PC-3 (cell line): Measurements from ENCODE around the gene RBFOX2. TPM values are rescaled to one million over a fixed set of nuclear protein-coding genes. Genes with fewer than 3 reads are reported as not detected.
"Not testable (repeated sequence)": the region's sequence is repeated elsewhere in the genome, so short reads cannot be mapped to it uniquely, and the experiment has no call there.

Source experiments
- ATAC-seq: fragments of 200-7000 bp; cut with Tn5 transposase; 2 replicates; pipeline ENCODE4 v1.9.1; 2020; ENCODE audit warnings: mild to moderate bottlenecking, moderate library complexity
- BruUV-seq: library from RNA; stranded (reverse); fragments of 400-500 nt; replicated peaks from 2 replicates; lab custom pipeline; 2021; lab: Mats Ljungman, UMichigan
- CTCF ChIA-PET: fragments of 300-600 bp; sonication (Branson Sonifier 250); formaldehyde crosslinking; loops from one replicate; lab custom pipeline; 2022; ENCODE audit warnings: antibody characterized with exemption; lab: Charles Lee
- POLR2A ChIA-PET: fragments of 300-600 bp; sonication (Branson Sonifier 250); formaldehyde crosslinking; loops from one replicate; lab custom pipeline; 2022; ENCODE audit warnings: antibody characterized with exemption; ENCODE audit not compliant: unreplicated experiment; lab: Charles Lee
- DNase-seq: peaks from one replicate; pipeline ENCODE4 v3.0.0-alpha.2; 2015
- H2AFZ ChIP-seq: fragments of 300-600 bp; sonication (generic); 2 replicates; pipeline ENCODE4 v1.6.0; 2016; ENCODE audit warnings: antibody characterized with exemption, low read length
- H3F3A ChIP-seq: fragments of 300-600 bp; sonication (generic); one replicate; pipeline ENCODE4 v1.6.0; 2017; ENCODE audit warnings: antibody characterized with exemption, low read length, control low read depth, mild to moderate bottlenecking; ENCODE audit not compliant: unreplicated experiment
- H3K27ac ChIP-seq: fragments of 300-600 bp; sonication (generic); 2 replicates; pipeline ENCODE4 v1.5.1; 2016; ENCODE audit warnings: mild to moderate bottlenecking, low read length
- H3K27me3 ChIP-seq: fragments of 300-600 bp; sonication (generic); 2 replicates; pipeline ENCODE4 v1.6.1; 2016; ENCODE audit warnings: low read length, mixed read lengths
- H3K36me3 ChIP-seq: fragments of 300-600 bp; sonication (generic); 2 replicates; pipeline ENCODE4 v1.6.1; 2016; ENCODE audit warnings: low read depth, mixed run types, low read length, mixed read lengths
- H3K4me1 ChIP-seq: fragments of 300-600 bp; sonication (generic); 2 replicates; pipeline ENCODE4 v1.5.1; 2016; ENCODE audit warnings: low read length; ENCODE audit not compliant: insufficient read depth
- H3K4me2 ChIP-seq: fragments of 300-600 bp; sonication (generic); 2 replicates; pipeline ENCODE4 v1.6.0; 2016; ENCODE audit warnings: low read length
- H3K4me3 ChIP-seq: fragments of 300-600 bp; sonication (generic); 2 replicates; pipeline ENCODE4 v1.5.1; 2016; ENCODE audit warnings: mild to moderate bottlenecking, low read length, mixed read lengths
- H3K79me2 ChIP-seq: fragments of 300-600 bp; sonication (generic); 2 replicates; pipeline ENCODE4 v1.6.1; 2017; ENCODE audit warnings: low read length, mixed read lengths
- H3K9ac ChIP-seq: fragments of 300-600 bp; sonication (generic); 2 replicates; pipeline ENCODE4 v1.6.0; 2016; ENCODE audit warnings: mild to moderate bottlenecking, low read length
- H3K9me2 ChIP-seq: fragments of 300-600 bp; sonication (generic); replicated peaks from 2 replicates; pipeline ENCODE4 v1.6.1; 2016; ENCODE audit warnings: mixed run types, low read length, mixed read lengths
- H3K9me3 ChIP-seq: fragments of 300-600 bp; sonication (generic); 2 replicates; pipeline ENCODE4 v1.6.1; 2016; ENCODE audit warnings: low read length, mixed read lengths
- H4K20me1 ChIP-seq: fragments of 300-600 bp; sonication (generic); 2 replicates; pipeline ENCODE4 v1.6.1; 2016; ENCODE audit warnings: low read length, mixed read lengths
- EZH2 ChIP-seq: fragments of 300-600 bp; sonication (generic); IDR thresholded peaks from one replicate; pipeline ENCODE4 v1.6.1; 2017; ENCODE audit warnings: antibody characterized with exemption, mild to moderate bottlenecking, low read length; ENCODE audit not compliant: unreplicated experiment
- EZH2phosphoT487 ChIP-seq: fragments of 300-600 bp; sonication (generic); IDR thresholded peaks from 2 replicates; pipeline ENCODE4 v1.6.1; 2018; ENCODE audit warnings: mild to moderate bottlenecking, antibody characterized with exemption, low read length, borderline replicate concordance
- intact Hi-C: fragments of 100-400 bp; cut with micrococcal nuclease; formaldehyde crosslinking; loops from 2 replicates; pipeline ENCODE4 v1.9.0; 2023
- total RNA-seq: library from RNA; depleted of rRNA; stranded (reverse); fragments of >200 nt; gene quantifications from 2 replicates; pipeline ENCODE4 v1.2.3, GENCODE V29; 2014
- TF ChIP-seq, protein P1 (sequence below): fragments of 300-600 bp; sonication (generic); conservative IDR thresholded peaks from 2 replicates; pipeline ENCODE4 v1.5.1; 2017; ENCODE audit warnings: antibody characterized with exemption, low read depth, mild to moderate bottlenecking, low read length

RBFOX2 gene
- total RNA-seq, 1 experiment from 2014 or later: 75.1 TPM

GRCh38 chr22:36064358-36064757 is 35.7 kb upstream of the RBFOX2 start:
- Histone ChIP-seq H2AFZ (no peak overlapping the region), H3F3A (no peaks in the 10 kb centered on the region), H3K9me2 (no peaks in the 10 kb centered on the region), H3K27ac (no peak overlapping the region), H3K36me3 (peaks cover 4% of the 10 kb centered on the region; the same call in 1 of the 2 replicates), H3K4me1 (peaks cover 6% of the 10 kb centered on the region), H3K9ac (no peak overlapping the region), H3K79me2 (no peaks in the 10 kb centered on the region), H3K4me2 (no peak overlapping the region), H3K9me3 (no peaks in the 10 kb centered on the region), H4K20me1 (no peaks in the 10 kb centered on the region), H3K27me3 (no peaks in the 10 kb centered on the region), H3K4me3 (no peak overlapping the region)
- no TSS peak for BruUV-seq
- TF ChIP-seq EZH2phosphoT487 (no peak), EZH2 (no peak)
- TF ChIP-seq, protein P1, sequence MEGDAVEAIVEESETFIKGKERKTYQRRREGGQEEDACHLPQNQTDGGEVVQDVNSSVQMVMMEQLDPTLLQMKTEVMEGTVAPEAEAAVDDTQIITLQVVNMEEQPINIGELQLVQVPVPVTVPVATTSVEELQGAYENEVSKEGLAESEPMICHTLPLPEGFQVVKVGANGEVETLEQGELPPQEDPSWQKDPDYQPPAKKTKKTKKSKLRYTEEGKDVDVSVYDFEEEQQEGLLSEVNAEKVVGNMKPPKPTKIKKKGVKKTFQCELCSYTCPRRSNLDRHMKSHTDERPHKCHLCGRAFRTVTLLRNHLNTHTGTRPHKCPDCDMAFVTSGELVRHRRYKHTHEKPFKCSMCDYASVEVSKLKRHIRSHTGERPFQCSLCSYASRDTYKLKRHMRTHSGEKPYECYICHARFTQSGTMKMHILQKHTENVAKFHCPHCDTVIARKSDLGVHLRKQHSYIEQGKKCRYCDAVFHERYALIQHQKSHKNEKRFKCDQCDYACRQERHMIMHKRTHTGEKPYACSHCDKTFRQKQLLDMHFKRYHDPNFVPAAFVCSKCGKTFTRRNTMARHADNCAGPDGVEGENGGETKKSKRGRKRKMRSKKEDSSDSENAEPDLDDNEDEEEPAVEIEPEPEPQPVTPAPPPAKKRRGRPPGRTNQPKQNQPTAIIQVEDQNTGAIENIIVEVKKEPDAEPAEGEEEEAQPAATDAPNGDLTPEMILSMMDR: no peak
- ChIA-PET POLR2A (interaction anchor here (0.5 to 0.6 kb wide), 2 partner anchors 10 to 524 kb away, joined by 3 to 4 read pairs; partner anchors contain the start of gene RASD2), CTCF (no interaction called here)
- ATAC-seq (no peak), DNase-seq (no peak)
- intact Hi-C loops: no loop called here

DNA sequence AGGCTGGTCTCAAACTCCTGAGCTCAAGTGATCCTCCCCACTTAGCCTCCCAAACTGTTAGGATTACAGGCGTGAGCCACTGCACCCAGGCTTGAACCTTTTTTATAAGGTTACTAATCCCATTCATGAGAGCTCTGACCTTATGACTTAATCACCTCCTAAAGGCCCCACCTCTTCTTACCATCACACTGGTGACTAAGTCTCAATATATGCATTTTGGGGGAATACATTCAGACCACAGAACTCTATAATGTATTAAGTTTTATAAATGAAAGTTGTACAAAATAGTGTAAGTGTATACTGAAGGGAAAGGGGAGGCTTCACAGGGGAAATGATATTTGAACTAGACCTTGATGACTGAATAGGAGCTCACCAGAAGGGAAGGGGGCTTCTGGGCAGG is 28.4 kb upstream of the RBFOX2 start:
- no peaks in the 10 kb centered on the region for H3K79me2 ChIP-seq
- H4K20me1 ChIP-seq: no peaks in the 10 kb centered on the region
- no peak overlapping the region for H3K4me3 ChIP-seq
- H2AFZ ChIP-seq: no peak overlapping the region
- no peaks in the 10 kb centered on the region for H3K36me3 ChIP-seq
- H3K4me1 ChIP-seq: peaks cover 18% of the 10 kb centered on the region
- no peaks in the 10 kb centered on the region for H3F3A ChIP-seq
- no peaks in the 10 kb centered on the region for H3K9me2 ChIP-seq
- no peaks in the 10 kb centered on the region for H3K27me3 ChIP-seq
- H3K9ac ChIP-seq: no peak overlapping the region
- BruUV-seq: no TSS peak
- DNase-seq: peak; percentile 41
- no peaks in the 10 kb centered on the region for H3K9me3 ChIP-seq
- CTCF ChIA-PET: no interaction called here
- no peak overlapping the region for H3K4me2 ChIP-seq
- H3K27ac ChIP-seq: no peak overlapping the region
- no peak; the same call in 1 of the 2 replicates for ATAC-seq
- POLR2A ChIA-PET: no interaction called here
- TF ChIP-seq EZH2phosphoT487: no peak
- TF ChIP-seq EZH2: no peak
- TF ChIP-seq, protein P1: no peak
- intact Hi-C loops: no loop called here

DNA sequence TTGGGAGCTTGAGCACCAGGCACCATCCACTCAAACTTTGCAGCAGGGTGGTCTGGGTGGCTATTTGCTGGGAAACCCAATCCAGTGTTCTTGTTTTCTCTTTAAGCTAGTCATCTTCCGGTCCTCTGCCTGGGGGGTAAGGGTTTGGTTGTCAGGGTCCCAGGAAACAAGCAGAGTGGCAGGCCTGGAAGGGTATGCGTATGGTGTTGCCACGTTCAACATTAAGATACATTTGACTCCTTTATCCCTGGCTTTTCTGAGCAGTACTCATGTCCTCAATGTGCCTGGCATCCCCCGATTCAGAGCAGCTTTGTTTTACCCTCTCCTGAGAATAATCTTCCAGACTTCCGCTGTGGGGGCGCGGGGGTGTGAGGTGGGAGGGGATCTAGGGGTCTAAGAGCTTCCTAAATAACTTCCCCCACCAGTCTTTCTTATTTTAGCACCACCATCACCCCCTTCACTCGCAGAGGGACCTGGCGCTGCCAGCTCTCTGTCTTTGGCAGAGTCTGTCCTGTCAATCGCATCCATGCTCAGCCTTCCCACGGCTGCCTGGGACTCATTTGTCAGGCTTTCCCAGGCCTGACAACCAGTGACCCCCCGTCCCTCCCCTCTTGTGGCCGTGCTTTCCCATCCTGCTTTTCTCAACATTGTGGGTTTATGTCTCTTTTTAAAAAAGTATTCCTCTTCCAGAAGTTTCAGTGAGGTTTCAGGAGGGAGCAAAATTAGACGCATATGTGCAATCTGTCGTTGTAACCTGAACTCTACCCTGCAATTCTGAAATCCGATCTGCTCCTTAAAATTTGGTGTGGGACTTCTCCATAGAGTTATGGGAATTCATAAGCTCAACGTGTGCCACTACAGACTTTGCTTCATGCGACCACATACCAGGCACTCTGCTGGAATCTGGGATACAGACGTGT is 27.0 kb upstream of the RBFOX2 start:
- intact Hi-C loops: no loop called here
- Histone ChIP-seq H3K27ac (no peak overlapping the region), H3F3A (no peaks in the 10 kb centered on the region), H3K9me3 (no peaks in the 10 kb centered on the region), H3K4me1 (peaks cover 18% of the 10 kb centered on the region), H3K27me3 (no peaks in the 10 kb centered on the region), H3K79me2 (no peaks in the 10 kb centered on the region), H2AFZ (no peak overlapping the region), H3K4me2 (no peak overlapping the region), H3K9me2 (no peaks in the 10 kb centered on the region), H3K9ac (no peak overlapping the region), H4K20me1 (no peaks in the 10 kb centered on the region), H3K36me3 (no peaks in the 10 kb centered on the region), H3K4me3 (no peak overlapping the region)
- TF ChIP-seq EZH2 (no peak), EZH2phosphoT487 (no peak)
- TF ChIP-seq, protein P1: no peak
- DNase-seq (no peak), ATAC-seq (no peak)
- ChIA-PET POLR2A (no interaction called here), CTCF (interaction anchor here (1.3 kb wide), 1 partner anchor 10 kb away, joined by 3 read pairs; no protein-coding TSS in a partner anchor)
- no TSS peak for BruUV-seq

GRCh38 chr22:36054446-36054845 is 25.8 kb upstream of the RBFOX2 start:
- H3K79me2 ChIP-seq, H2AFZ ChIP-seq, ATAC-seq, H3K9me2 ChIP-seq, intact Hi-C loops, BruUV-seq, H3K27ac ChIP-seq, H3K9ac ChIP-seq, H3K9me3 ChIP-seq, H3K4me3 ChIP-seq, H3K27me3 ChIP-seq, H4K20me1 ChIP-seq, H3F3A ChIP-seq, H3K4me2 ChIP-seq, DNase-seq, H3K36me3 ChIP-seq: not testable (repeated sequence)
- ChIA-PET POLR2A (interaction anchor here (0.6 kb wide), 1 partner anchor 10 kb away, joined by 4 read pairs; no protein-coding TSS in a partner anchor), CTCF (interaction anchor here (1.3 kb wide), 1 partner anchor 11 kb away, joined by 3 read pairs; no protein-coding TSS in a partner anchor)
- peaks cover 19% of the 10 kb centered on the region for H3K4me1 ChIP-seq
